EH (cell line): ENCODE data around the gene LUZP1.
A peak's percentile ranks its signal among the peaks of the same experiment; 100 is the strongest.

Experiments used
- DNase-seq: peaks from one replicate; pipeline ENCODE4 v3.0.0-alpha.2; 2015; ENCODE audit warnings: low read depth

The LUZP1 gene

DNA sequence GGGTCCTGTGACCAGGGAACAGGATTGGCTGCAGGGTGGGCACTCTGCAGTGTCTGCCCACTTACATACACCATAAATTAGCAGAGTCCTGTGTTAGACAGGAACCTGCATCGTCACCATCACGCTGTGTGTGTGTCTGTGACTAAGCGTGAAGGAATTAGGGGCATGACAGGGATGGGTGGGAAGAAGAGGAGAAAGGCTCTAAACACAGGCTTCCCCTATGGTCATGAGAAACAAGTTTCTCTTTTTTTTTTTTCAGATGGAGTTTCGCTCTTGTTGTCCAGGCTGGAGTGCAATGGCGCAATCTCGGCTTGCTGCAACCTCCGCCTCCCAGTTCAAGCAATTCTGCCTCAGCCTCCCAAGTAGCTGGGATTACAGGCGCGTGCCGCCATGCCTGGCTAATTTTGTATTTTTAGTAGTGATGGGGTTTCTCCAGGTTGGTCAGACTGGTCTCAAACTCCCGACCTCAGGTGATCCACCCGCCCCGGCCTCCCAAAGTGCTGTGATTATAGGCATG, 20.3 kb upstream of the LUZP1 start:
- peak; percentile 98 for DNase-seq

DNA sequence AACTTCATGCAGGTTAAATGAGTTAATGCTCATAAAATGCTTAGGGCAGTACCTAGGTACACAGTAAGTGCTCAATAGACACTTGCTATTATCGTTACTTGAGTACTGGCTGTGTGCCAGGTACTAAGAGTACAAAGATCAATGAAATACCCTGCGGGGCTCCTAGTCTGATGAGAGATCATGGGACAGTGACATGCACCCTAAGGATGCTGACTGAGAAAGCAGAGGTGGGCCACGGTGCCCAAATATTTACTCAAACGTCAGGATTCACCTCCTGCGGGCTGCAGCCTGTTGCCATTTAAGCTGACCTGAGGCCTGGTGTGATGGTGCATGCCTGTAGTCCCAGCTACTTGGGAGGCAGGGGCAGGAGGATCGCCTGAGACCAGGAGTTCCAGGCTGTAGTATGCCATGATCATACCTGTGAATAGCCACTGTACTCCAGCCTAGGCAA, 19.8 kb upstream of the LUZP1 start:
- no peak for DNase-seq

DNA sequence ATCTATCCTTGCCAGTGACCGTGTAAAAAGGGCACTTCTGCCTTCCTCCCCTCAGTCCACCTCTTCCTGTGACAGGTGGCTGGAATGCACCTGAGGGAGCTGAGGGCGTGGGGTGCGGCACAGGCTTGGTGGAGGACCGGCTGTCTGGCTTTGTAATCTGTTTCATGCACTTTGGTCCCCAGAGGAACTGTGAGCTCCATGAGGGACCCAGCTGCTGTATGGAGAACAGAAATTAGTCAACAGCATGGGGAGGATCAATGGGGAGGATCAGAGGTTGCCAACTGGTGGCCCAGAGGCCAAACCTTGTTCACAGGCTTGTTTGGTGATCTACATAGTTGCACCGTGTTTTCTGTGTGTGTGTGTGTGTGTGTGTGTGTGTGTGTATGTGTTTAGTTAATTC, 19.0 kb upstream of the LUZP1 start:
- no peak for DNase-seq

DNA sequence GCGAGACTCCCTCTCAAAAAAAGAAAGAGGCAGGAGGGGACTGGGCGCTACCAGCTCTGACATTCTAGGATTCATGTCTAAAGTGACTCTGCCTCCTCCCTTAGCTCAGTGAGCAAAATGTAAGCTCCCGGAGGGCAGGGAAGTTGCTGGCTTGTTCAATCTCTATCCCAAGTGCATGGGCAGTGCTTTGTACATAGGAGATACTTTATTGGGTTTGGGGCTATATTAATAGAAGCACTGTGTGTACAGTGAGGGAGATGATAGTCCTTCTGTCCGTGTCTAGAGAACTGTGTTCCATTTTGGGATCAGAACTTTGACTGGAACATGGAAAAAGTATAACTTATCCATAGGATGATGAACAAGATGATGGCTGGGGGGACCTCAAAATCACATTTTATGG, 16.7 kb upstream of the LUZP1 start:
- DNase-seq, result no peak

DNA sequence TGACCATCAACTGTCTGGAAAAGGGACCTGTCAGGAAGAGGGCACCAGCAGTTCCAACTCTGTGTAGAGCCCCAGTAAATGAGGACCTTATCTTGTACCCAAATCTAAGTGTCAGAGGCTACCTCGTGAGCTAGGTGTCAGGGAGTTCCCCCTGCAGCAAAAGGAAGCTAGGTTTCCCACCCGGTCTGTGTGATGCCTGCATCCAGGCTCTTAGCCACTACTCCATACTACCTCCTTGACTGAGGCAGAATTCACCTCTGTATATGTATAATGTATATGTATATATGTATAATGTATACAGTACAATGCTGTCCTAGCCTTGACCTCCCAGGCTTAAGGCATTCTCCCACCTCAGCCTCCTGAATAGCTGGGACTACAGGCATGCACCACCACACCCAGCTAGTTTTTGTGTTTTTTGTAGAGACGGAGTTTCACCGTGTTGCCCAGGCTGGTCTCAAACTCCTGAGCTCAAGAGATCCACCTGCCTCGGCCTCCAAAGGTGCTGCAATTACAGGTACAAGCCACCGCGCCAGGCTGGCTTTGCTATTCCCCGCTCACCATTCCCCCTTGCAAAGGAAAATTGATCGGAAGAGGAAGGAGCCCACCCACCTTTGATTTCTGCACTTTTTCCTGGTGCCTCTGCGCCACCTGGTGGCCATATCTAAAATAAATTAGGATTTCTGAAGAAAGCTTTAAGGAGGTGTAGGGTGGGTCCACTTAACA, 15.7 kb upstream of the LUZP1 start:
- peak; percentile 53 for DNase-seq

DNA sequence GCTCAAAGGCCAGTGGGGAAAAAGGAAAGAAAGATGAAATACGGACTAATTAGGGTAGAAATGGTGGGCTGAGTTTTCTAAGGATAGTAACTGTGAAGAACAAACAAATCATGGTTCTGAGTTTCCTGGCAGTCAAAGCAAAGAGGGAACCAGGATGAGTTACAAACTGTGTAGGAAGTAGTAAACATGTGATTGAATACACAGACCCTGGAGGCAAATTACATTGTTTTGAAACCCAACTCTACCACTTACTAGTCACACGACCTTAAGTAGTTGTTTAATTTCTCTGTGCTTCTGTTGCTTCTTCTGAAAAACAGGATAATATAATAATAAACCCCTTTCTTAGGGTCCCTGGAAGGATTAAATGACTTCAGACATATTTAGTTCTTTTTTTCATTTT, 11.2 kb upstream of the LUZP1 start:
- no peak for DNase-seq

DNA sequence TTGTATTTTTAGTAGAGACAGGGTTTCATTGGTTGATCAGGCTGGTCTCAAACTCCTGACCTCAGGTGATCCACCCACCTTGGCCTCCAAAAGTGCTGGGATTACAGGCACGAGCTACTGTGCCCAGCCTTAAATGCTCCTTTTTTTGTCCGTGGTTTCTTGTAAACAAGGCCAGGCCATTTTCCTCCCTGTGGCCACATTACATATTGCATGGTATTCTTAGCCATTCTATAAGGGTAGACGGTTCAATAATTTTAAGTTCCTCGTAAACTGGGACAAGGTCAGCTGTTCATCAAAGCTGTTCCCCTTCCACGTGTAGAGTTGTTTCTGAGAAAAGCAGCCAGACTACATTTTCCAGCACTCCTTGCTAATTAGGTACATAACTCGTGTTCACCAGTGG, 10.3 kb upstream of the LUZP1 start:
- no peak for DNase-seq

DNA sequence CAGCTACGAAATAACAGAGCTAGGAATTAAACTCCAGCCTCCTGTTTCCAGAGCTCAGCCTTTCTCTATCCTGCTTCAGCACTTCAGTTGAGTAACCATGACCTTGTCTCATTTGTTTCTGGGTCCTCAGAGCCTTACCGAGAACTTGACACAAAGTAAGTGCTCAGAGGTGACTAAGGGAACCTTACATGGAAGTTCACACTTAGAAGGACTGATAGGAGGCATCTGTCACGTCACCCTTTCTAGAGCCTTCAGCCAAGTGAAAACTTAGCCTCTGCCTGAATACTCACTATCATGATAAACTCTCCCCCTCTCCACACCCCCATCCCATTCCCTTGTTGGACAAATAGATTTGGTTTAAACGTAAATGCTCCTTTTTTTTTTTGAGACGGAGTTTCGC, 9.8 kb upstream of the LUZP1 start:
- DNase-seq, result no peak

DNA sequence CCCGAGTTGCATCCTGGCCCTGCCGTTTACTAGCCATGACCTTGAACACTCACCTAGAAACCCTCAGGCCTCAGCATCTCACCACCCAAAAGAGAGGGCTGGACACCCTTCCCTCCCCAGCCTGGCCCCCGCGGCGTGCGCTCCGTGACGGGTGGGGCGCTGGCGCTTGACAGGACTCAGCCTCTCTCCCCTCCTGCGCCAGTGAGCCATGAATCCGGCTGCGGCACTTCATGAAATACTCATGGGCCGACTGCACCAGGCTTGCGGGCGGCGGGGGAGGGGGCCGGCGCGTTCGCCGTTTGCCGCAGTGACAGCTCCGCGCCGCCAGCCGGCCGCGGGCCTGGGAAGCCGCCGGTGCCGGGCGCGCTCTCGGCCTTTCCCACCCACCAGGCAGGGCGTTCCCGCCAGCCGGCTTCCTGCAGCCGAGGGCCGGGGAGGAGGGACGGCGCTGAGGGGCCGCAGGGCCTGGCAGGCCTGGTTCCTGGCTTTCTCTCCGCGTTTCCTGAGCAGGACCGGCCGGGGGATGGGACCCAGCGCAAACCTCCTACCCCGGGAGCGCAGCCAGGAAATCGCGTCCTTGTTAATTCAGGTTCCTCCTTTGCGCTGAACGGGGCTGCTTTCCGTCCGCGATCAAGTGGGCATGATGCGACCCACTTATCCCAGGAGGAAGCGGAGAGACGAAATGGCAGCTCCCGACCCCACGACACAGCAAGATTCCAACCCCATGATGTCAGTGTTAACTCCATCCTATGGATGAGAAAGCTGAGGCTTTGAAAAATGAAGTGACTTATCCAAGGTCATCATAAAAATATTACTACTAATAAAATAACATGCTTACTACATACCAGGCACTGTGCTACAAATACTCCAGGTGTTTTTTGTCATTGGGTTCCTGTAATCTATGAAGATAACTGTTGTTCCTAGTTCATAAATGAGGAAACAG, 9.1 kb upstream of the LUZP1 start:
- DNase-seq, result peak; percentile 88

DNA sequence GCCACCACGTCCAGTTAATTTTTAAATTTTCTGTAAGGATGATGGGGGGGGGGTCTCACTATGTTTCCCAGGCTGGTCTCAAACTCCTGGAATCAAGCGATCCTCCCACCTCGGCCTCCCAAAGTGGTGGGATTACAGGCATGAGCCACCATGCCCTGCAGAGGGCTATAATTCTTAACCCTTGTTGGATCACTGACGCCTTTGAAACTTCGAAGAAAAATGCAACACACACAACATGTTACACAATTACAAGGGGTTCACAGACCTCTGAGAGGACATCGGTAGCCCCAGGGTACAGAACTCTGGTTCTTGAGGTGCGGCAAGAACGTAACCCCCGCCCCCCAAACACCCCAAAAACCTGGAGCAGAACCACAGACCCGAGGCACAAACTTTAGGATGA, 8.4 kb upstream of the LUZP1 start:
- no peak for DNase-seq

DNA sequence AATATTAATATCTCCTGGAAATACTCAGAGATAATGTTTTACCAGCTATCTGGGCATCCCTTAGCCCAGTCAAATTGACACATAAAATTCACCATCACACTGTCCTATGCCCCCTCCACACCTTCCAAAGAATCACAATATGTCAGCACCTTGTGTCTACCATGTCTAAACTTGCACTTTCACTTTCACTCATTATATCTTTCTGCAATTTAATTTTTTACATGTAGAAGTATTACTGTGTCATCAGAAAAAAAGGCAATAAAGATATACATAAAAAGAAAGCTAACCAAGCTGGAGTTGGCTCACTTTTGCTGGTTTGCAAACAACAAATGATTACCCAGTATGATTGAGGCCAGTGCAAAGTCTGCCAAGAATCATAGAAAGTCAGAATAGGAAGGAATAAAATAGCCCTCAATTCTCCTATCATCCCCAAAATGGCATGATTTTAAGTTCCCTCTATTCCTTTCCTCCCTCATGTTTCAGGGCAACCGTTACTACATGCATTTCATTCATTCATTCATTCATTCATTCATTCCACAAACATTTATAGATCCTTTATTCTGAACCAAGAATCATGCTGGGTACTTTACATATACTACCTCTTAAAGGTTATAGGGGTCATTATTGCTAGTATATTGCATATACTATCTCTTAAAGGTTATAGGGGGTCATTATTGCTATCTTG, 5.9 kb upstream of the LUZP1 start:
- no peak for DNase-seq

DNA sequence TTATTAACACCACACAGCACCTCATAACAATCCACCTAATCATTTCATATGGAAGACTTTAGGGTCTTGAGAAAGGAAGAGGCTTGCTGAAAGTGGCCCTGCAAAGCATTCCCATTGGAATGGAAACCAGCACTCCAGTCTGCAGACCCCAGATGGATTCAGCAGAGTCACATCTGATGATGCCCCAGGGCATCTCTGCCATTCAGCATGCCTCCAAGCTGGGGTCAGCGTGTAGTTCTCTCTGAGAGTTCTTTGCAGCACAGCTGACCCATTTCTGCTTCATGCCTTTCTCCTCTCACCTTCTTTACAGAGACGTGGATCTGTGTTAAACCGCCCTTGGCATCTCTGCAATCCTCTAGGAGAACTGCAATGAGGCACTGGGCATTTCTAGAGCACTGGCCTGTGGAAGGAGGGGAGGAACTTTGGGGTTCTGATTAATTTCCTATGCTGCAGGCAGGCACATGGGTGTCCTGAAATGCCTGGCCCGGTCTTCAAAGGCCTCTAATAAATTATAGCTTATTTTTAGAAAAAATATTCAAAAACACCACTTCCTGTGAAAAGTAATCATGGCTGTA, 2.6 kb upstream of the LUZP1 start:
- DNase-seq, result peak; percentile 66

DNA sequence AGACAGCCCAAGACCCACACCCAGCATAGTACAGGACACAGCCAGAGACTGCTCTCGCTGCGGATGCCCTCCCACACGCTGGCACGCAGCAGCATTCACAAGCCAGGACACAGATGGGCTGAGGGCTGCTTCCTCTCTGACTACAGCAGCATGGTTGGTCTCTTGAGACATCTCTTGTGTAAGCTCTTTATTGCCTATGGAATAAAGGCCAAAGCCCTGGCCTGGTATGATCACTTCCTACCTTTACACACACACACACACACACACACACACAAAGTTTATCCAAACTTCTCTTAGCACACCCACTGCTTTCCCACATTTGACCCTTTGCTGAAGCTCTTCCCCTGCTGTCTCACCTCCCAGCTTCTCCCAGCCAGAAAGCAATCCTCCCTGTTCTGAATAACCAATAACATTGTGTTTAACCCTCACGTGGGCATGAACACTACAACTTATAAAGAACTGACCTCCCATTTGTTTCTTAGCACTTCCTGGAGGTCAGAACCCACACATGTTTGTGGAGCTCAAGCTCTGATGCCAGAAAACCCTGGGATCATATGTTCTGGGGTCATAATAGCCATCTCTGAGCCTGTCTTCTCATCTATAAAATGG, 1.2 kb upstream of the LUZP1 start:
- peak; percentile 72 for DNase-seq

DNA sequence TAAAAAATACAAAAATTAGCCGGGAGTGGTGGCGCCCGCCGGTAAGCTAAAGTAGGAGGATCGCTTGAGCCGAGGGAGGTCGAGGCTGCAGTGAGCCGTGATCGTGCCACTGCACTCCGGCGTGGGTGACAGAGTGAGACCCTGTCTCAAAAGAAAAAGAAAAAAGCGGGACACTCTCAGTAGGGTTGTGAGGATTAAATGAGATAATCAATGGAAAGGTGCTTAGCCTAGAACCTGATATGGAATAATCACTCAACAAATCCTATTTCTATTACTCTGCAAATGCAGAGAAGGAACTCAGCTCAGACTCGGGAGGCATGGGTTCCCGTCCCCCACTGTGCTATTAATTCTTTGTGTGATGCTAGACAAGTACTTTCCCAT, 529 bp upstream of the LUZP1 start:
- no peak for DNase-seq

DNA sequence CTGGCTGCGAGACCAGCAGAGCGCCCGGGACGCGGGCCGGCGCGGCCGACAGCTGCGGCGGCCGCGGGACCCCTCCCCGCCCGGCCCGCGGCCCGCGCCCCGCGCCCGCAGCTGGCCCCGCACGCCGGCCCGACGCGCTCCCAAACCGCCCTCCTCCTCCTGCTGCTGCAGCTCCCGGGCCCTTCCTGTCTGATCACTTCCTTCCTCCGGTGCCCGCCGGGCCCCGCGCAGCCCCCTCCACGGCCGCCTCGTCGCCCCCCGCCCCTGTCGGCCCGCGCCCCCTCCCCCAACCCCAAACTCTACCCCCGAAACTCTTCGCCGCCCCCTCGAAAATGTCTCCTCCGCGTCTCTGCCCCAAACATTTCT, 594 bp downstream of the LUZP1 start:
- no peak for DNase-seq

DNA sequence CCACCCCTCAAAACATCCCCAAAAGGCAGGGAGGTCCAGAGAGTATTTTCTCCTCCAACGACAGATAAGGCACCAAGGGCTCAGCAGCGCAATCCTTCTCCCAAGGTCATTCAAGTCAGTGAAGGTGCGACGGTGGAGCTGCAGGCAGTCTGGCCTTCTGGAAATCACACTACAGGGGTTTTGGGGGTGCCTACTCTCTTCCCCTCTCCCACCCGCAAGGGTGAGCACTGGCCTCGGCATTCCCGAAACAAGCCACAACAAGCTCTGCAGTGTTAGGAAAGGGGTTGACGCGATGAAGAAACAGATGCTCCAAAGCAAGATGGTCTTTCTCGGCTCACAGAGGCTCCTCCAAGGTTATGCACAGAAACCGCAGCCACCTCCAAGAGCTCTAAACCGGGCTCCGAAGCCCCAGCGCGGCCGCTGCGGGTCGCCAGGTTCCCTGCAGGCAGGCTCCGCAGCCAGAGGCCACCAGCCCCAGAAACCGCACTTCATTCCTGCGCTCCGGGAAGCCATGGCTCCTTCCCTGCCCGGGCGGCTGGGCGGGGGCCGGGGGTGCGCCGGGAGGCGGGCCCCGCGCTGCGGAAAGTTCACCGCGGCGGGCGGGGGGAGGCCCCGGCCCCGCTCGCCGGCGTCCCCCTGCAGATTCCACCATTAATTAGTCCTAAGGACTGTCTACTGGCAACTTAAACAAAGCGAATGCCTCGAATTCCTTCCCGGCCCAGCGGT, 1.1 kb downstream of the LUZP1 start:
- peak; percentile 83 for DNase-seq

DNA sequence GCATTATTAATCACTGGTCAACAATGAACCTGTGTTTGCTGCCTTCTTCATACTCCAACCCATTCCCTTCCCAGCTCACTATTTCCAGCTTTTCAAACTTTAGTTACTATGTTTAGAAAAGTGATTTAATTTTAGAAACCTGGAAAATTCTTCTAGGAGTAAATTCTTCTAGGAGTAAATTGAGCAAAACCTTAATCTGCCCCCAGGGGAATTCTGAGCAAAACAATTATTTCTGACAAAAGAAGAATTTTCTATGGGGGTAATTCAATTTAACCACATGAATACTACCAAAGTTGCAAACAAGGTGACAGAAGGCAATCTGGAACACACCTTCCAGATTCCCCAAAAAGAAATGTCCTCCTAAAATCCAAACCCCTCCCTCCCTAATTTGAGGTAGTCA, 1.8 kb downstream of the LUZP1 start:
- no peak for DNase-seq

DNA sequence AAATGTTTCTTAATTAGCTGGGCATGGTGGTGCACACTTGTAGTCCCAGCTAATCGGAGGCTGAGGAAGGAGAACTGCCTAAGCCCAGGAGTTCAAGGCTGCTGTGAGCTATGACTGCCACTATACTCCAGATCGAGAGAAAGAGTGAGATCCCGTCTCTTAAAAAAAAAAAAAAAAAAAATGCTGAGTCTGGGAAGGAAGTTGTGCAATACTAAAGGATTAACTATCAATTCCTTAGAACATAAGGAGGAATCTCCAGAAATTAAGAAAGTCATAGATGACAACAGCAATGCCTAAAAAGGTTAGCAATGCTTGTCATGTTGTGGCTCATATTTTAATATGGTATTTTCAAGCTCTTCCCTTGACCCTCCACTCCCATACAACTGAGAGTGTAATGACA, 5.3 kb downstream of the LUZP1 start:
- DNase-seq, result no peak

DNA sequence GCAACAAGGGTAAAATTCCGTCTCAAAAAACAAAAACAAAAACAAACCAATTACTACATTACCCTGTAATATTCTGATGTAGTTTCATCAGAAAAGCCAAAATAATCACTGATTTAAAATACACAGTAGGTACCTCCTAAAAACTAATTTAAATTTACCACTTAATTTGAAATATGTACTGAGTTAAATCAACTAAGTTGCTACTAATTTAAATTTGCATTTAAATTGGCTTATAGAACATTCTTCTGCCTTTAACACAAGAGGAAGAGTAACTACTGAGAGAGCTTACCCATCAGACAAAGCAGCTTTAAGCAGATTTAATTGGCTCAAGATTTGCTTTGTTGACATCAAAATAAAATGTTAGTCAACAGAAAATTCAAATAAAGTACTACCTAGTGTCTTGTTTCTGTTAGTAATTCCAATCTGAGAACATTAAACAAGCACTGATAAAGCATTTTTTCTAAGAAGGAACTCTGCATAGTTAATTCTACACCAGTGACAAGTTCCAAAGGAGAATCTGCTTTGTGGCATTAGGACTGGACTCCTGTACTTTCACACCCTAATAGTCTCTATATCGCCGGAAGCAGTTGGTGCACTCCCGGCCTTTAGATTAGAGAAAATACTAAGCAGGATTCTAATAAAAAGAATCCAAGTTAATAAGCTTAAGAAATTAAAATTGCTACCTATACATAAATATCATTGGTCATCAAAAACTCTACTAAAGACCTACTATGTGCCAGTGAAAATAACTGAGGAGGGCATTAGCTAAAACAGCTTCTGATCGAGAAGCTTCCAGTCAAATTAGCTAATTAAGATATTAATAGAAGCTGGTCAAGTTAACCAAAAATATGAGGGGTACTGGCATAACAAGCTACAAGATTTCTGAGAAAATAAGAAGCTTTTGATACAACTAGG, 8.4 kb downstream of the LUZP1 start:
- DNase-seq, result no peak

DNA sequence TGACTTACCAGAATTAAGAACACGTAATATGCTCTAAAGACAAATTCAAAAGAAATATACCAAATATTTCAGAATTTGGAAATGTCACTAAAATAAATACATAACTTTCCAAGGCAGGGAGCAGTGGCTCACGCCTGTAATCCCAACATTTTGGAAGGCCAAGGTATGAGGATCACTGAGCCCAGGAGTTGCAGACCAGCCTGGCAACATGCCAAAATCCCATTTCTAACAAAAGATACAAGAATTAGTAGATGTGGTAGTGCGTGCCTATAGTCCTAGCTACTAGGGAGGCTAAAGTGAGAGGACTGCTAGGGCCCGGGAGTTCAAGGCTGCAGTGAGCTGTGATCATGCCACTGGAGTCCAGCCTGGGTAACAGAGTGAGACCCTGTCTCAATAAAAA, 11.7 kb downstream of the LUZP1 start:
- no peak for DNase-seq
